ENCODE results near the gene PRDX3.
"Not testable (repeated sequence)": the region's sequence is repeated elsewhere in the genome, so short reads cannot be mapped to it uniquely, and the experiment has no call there.

The PRDX3 gene

DNA sequence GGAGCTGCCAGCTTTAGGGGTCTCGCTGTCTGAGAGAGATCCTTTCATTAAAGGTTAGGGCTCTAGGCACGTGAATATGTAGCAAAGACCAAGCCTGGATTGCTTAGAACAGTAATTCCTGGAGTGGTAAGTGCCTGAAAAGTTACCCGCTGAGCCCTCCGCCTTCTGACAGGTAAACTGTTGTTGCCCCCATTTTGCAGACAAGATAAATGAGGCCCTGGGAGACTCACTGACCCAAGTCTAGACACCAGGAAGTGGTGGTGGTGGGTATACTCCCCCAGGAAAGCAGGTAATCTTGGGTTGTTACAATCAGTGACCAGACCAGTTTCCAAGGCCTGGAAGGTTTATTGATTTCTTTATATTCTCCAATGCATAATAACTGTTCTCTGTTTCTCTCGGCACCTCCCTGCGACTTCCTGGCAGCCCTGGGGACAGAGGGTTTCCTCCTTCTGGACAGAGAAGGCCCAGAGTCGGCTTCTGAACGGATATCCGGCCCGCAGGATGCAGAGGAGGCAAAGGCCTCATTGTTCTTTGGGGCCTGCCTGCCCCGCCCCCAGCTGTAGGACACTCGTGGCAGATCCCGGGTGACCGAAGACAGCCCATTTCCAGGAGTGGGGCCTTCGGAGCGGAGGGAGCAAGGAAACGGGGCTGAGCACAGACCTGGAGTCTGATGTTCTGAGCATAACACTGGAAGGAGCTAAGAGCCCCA is 27.4 kb upstream of the PRDX3 start:
- peak; percentile 84 for DNase-seq

DNA sequence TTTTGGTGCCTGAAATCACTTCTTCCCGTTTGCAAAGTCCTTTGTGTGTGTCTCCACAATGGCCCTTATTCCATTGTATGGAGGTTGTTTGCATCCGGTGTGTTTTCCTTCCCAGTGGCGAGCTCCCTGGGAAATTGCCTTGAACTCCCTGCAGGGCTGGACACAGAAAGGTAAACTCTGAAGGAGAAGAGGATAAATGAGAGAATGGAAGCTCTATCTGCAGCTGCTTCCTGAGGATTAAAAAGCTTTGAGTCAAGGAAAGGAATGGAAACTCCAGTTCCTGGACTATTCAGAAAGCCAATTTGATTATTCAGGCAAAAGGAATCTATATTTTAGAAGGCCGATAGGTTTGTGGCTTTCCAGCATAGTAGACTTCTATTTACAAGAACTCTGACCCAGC is 24.4 kb upstream of the PRDX3 start:
- no peak for DNase-seq

DNA sequence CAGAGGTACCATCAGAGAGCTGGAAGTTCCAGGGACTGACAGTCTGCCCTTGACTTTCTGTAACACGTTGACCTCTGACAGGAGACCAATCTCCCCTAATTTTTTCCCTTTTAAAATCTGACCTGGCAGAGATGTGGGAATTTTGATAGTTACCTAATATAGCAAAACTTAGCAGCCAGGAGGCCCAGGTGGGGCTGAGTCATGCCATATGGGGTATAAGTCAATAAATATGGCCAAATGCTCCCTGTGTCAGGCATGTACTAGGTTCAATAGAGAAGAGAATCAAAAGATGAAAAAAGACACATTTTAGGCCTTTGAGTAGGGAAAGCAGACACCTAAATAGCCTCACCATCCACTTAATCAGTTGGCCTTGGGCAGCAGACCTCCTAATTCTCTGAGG is 22.6 kb upstream of the PRDX3 start:
- no peak for DNase-seq

DNA sequence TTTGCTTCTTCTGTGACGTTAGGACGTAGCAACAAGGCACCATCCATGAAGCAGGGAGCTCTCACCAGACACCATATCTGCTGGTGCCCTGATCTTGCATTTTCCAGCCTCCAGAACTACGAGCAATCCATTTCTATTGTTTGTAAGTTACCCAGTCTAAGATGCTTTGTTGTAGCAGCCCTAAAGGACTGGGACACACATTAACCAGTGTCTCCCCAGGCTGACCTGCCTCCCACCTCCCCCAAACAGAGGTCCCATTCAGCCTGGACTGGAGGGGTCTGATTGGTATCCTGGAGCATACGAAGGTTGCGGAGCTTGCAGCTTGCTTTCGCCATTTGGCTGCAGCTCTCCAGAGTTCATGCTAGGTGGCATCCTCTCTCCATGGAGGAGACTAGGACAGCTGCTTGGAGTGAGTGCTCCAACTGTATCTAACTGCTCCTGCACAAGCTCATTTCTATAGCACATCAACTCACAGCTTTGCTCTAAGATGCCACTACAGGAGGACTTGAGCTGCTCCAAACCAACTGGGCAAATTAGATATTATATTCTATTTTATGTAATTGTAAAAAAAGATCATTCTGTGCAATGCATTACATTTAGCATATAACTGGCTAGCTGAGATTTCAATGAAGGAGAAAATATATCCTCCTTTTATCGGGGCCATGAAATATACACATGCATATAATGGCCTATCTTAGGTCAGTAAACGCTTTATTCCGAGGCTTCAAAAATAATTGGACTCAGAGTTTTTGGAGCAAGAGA is 20.8 kb upstream of the PRDX3 start:
- DNase-seq = peak; percentile 69

DNA sequence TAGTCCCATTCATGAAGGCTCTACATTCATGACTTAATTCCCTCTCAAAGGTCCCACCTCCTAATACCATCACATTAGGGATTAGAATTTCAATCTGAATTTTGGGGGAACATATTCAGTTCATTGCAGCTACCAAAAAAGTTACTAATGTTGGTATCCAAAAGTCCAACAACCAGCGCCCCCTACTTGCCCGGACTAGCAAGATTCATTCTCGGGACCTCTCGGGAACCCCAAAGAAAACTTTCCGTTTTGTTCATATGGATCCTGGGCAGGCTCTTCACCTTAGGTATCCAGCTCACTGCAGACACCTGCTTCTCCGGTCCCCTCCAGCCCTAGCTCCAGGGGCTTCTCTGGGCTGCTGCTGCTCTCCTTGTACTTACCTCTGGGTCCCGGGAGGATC is 19.8 kb upstream of the PRDX3 start:
- DNase-seq = peak; percentile 64

DNA sequence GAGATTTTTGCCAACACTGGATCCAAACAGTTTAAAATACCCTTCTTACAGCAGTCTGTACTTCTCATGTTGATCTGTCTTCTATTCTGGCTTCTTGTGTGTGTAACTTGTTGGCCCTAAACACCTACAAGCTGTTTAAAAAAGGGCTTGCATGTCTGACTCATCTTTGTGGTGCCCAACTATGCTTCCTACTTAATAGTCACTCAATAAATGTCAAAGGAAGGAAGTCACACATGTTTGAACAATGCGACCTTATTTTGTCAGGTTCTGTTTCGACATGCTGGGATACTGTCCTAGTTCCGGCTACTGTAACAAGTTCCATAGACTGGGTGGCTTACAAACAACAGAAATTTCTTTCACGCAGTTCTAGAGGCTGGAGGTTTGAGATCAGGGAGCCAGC is 19.3 kb upstream of the PRDX3 start:
- DNase-seq = no peak

DNA sequence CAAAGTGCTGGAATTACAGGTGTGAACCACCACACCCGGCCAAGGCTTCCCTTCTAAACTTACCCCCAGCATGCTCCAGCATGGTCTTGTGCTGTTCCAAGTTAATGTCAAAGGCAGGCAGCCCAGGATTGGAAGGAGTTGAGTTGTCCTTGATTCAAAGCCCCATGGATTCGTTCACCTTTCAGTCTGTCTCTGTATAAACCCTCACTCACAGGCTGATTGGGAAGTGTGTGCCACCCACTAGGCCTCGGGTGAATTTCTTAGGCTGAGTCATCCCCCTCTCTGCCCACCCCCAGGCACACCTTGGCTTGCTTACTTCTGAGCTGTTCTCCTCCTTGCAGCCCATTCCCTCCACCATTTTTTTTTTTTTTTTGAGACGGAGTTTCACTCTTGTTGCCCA is 13.3 kb upstream of the PRDX3 start:
- no peak for DNase-seq

DNA sequence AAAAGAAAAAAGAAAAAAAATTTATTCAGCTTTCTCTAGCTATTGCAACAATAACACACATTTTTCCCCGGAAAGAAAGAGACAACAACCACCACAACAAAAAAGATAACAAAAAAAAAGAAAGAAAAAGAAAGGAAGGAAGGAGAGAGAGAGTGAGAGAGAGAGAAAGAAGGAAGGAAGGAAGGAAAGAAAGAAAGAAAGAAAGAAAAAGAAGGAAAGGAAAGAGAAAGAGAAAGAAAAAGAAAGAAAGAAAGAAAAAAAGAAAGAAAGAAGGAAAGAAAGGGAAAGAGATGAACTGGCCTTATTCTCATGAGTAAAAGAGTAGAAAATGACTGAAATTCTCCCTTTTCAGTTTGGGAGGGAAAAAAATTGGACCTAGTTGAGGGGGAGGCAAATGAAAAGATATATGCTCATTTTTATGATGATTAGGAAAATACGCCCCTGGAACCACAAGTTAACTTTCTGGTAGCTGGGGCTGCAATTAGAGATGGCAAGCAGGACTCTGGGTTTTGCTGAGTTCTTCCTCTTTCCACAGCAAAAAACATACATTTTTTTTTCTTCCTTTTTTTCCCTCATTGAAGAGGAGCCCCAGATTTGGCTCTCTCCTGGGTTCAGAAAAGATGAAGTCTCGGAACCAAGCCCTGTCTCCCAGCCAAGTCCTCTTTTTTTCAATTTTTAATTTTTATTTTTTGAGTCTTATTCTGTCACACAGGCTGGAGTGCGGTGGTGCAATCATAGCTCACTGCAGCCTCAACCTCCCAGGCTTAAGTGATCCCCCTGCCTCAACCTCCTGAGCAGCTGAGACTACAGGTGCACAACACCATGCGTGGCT is 12.6 kb upstream of the PRDX3 start:
- DNase-seq = no peak

DNA sequence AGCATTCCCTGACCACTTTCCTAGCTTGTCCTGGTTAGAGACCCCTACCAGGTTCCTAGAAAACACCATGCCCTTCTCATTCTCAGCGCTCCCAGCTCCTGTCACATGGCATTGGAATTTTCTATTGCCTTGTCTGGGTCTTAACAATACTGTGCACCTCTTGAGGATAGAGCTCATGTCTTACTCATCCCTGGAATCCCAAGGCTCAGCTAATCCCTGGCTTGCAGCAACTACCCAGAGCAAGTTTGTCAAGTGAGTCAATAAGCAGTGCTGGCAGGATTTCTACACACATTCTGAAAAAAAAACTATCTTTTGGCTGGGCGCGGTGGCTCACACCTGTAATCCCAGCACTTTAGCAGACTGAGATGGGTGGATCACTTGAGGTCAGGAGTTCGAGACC is 11.7 kb upstream of the PRDX3 start:
- no peak for DNase-seq

DNA sequence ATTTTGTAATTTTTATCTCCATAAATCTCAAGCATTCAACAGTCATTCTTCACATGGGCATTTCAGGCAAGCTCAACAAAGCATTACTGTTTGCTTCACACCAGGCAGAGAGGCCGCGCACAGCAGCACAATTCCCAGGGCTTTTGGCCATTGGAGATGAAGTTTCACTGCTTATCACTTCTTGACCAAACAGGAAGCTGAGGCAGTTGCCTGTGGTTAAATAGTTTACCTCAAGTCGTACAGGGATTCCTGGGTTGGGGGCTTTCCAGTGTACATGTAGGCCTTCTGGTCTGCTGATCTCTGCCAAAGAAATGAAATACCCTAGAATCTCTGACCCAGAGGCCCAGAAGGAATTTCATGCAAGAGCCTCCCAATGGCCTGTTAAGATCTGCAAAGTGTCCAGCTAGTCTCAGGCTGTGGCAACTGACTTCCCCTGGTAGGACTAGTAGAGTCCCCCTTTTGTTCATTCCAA is 11.2 kb upstream of the PRDX3 start:
- no peak for DNase-seq

DNA sequence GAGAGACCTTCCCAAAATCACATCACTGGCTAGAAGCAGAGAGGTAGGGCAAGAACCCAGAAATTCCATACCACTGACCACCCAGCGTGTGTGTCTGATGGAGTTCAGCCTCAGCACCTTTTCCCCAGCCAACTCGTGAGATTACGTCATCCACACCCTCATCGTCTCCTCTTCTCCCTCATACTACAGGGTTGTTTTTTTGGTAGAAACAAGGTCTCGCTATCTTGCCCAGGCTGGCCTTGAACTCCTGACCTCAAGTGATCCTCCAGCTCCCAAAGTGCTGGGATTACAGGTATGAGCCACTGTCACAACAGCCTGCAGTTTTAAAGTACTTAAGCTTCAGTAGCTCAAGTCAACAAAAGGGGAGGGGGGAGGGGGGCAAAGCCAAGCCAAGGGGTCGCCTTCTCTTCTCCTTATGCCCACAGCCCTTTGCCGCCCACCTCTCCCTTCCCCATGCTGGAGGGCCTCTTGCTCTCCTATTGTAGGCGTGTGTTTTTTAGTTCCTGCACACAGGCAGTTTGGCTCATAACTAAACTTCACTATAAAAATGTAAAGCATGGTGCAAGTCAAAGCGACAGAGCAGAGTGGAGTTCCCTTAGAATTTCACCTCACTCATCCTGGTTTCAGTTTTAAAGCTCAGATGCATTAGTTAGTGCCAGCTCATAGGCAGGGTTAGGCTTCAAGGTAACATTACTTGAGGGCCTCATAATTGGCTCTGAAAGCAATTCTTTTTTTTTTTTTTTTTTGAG is 5.2 kb upstream of the PRDX3 start:
- no peak for DNase-seq

DNA sequence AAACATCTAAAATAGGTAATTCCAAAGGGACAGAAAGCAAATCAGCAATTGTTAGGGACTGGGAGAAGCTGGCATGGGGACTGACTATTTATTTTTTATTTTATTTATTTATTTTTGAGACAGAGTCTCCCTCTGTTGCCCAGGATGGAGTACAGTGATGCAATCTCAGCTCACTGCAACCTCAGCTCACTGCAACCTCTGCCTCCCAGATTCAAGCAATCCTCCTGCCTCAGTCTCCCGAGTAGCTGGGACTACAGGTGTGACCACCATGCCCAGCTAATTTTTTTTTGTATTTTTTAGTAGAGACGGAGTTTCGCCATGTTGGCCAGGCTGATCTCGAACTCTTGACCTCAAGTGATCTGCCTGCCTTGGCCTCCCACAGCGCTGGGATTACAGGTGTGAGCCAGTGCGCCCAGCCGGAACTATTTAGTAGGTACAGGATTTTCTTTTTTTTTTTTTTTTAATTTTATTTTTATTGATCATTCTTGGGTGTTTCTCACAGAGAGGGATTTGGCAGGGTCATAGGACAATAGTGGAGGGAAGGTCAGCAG is 2.3 kb upstream of the PRDX3 start:
- not testable (repeated sequence) for DNase-seq

DNA sequence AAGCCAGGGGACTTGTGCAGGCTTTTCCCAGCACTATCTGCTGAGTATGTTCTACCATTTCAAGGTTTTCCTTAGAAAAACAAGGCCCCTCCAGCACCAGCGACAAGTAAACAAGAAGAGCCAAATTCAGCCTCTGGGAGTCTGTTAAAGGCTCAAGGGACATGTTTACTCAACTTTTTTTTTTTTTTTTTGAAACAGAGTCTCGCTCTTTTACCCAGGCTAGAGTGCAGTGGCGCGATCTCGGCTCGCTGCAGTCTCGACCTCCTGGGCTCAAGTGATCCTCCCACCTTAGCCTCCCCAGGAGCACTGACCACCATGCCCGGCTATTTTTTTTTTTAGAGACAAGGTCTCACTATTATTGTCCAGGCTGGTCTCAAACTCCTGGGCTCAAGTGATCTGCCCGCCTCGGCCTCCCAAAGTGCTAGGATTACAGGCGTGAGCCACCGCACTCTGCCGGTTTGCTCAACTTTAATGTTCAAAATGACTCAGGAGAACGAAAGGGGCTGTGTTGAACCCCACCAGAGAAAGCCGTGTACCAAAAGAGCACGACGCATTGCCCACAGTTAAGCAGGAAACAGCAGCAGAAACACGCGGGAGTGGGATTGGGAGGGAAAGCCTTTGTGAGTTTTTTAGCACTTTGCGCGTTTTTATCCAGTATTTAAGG is 772 bp downstream of the PRDX3 start:
- DNase-seq = peak; percentile 75

DNA sequence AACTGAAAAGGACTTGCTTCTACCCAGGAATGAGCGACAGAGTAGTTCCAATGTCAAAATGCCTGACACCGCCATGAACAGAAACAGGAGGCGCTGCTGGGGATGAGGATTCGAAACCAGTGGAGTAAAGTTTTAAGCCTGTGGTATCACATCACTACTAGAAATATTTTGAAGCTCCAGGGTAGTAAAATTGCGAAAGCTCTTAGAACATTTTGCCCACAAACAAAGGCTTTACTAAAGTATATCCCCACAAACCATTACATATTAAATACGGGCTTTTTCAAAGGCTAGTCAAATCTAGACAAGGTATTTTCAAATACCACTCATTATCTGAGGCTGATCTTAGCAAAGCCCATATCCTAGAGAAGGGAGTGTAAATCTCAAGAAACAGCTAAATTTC is 2.4 kb downstream of the PRDX3 start:
- DNase-seq = no peak

DNA sequence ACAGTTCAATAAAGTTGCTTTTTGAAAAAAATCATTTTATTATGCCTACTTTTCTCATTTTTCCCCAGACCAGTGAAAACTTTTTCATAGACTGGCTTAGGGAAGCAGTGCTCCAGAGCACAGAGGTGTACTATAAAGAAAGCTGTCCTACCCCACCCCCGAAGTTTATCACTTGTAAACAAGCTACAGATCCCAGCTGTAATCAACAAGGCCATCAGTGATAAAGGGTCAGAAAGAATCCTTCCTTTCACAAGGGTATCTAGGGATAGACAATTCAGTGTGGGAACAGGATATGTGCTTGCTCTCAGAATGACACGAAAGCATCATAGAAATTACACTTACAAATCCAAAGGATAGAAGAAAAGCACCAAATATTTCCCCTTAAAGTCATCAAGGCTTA is 4.5 kb downstream of the PRDX3 start:
- no peak for DNase-seq

DNA sequence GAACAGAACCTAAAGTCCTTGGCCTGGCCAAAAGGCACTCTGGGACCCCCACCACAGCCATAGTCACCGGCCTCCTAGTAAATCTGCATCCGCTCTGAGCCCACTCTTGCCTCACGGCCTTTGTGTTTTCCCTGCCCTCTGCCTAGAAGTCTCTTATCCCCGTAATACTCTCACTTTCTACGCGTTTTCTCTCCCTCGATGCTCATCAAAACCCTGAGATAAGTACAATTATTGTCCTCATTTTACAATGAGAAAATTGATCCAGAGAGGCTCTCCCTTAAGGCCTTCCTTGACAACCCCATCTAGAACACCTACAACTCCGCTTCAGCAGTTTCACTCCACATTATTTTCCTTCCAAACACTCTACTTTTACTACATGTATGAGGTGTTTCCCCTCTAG is 11.6 kb downstream of the PRDX3 start:
- no peak for DNase-seq

DNA sequence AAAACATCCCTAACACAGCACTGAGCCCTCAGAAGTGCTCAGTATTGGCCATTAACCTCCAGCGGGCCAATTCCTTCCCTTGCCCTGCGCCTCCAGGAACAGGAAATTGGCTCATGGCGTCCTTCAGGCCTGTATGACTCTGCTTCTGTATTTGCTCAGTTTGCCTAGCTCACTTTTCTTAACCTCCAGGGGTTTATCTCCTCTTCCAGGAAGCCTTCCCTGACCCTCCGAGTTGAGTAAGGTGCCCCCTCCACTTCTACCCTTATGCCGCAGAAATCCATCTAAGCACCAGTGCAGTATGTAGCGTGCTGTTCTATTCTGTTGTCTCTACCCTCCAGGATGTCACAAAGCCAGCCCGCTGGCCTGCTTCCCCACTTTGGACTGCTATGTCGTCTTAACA is 12.0 kb downstream of the PRDX3 start:
- DNase-seq = peak; percentile 14

DNA sequence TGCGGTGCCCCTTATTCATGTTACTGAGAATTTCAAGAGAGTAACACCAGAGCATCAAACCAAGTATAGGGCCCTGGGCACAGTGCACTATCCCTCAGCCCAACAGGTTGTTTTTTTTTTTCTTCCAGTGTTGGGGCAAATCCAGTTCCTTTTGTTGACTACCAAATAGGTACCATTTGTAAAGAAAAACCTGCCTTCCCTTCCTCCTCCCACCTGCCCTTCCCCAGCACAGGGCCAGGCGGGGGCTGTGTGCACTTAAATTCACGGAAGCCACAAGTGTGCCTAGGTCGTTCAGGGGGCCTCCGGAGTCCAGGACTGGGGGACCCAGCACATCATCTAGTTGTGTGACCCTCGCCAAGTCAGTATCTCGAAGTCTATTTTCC is 12.5 kb downstream of the PRDX3 start:
- DNase-seq = no peak

DNA sequence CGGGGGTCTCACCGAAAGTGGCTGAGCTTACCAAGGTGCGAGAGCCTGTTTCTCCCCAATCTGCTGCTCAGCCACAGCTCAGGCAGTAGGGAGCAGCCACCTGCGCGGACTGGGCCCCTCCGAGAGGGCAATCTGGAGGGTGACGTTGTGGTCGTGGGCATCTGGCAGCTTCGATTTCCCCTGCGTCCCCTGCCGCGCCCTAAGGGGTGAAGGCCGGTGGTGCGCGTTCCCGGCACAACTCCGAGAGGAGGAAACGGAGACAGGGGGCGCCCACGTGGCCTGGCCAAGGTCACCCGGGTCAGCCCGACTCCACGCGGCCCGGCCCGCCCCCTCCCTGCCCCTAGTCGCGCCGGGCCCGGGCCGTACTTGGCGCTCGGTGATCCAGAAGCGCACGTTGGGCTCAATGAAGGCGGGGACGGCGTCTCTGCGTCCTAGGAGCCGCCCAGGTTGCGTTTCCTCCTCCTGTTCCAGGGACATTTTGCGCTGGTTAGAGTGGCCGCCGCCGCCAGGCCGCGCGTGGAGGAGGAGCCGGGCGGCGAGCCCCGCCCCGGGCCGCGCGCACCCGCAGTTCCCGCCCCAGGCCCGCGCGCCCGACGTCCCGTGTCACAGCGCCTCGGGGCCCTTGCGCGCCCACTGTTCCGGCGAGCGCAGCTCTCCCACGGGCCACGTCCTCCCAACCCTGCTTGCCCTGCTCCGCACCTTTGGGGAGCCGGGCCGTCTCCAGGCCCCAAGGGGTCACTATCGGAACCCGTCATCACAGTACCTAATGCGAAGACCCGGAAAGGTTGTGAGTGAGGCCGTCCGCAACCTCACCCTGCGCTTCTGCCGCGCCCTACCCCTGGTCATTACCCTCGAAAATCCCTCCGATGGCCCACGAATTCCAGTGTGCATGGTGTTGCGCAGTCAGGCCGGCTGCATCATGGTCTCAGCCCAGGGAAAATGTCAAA is 13.2 kb downstream of the PRDX3 start, which contains the start of gene SFXN4:
SFXN4 (minus strand) TSS at position 544 of the 947 bp plus-strand sequence; CDS start at position 477, 67 bp downstream.
- DNase-seq = peak; percentile 93

DNA sequence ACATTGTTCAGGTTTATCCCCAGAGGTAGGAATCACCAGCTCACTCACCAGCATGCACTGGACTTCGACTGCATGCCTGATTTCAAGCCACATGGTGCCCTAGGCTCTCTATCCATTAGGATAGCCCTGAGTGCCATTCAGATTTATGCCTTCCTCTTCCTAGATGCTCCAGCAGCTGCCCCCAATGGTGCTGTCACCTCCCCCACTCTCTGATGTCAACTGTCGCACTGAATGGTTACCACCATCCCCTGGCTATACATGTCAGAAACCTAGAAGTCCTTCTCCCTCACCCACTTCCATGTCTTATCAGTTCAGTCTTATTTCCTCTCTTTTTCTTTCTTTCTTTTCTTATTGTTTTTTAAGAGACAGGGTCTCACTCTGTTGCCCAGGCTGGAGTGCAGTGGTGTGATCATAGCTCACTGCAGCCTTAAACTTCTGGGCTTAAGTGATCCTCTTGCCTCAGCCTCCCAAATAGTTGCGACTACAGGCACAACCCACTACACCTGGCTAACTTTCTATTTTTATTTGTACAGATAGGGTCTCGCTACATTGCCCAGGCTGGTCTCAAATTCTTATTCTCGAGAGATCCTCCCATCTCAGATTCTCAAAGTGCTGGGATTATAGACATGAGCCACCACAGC is 16.0 kb downstream of the PRDX3 start:
- no peak for DNase-seq

Data from activated effector memory CD4-positive, alpha-beta T cell treated with anti-CD3 and anti-CD28 coated beads, Interleukin-2, amount 50 U/mL, for 16 hours (primary cell).